ENCODE results near the gene FAM50A.
A peak's percentile ranks its signal among the peaks of the same experiment; 100 is the strongest.
"Not testable (repeated sequence)": the region's sequence is repeated elsewhere in the genome, so short reads cannot be mapped to it uniquely, and the experiment has no call there.

Gene FAM50A

DNA sequence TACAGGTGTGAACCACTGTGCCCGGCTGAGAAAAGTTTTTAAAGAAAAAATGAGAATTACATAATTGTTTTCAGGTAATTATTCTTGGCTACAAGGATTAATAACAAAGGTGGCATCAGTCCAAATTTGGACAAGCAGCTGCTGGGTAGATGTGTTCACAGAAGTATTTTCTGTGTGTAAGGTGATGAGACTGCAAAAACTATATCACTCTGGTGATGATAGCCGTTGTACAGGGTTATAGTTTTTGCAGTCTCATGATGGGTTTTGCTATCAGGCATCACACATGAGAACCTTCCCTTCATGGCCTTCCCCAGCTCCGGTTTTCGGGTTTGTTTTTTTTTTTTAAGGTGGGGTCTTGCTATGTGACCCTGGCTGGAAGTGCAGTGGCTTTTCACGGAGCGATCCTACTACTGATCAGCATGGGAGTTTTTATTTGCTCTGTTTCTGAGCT, 51.6 kb downstream of the FAM50A start:
- TF ChIP-seq, protein P1, sequence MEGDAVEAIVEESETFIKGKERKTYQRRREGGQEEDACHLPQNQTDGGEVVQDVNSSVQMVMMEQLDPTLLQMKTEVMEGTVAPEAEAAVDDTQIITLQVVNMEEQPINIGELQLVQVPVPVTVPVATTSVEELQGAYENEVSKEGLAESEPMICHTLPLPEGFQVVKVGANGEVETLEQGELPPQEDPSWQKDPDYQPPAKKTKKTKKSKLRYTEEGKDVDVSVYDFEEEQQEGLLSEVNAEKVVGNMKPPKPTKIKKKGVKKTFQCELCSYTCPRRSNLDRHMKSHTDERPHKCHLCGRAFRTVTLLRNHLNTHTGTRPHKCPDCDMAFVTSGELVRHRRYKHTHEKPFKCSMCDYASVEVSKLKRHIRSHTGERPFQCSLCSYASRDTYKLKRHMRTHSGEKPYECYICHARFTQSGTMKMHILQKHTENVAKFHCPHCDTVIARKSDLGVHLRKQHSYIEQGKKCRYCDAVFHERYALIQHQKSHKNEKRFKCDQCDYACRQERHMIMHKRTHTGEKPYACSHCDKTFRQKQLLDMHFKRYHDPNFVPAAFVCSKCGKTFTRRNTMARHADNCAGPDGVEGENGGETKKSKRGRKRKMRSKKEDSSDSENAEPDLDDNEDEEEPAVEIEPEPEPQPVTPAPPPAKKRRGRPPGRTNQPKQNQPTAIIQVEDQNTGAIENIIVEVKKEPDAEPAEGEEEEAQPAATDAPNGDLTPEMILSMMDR (IDR thresholded peaks at IDR 0.05), result no peak
- peaks cover 16 to 19% of the 10 kb centered on the region in 2 experiments for H3K4me1 ChIP-seq (ENCODE audit: control insufficient read depth in 1 of 2, insufficient read depth in 1 of 2, low read depth in 1 of 2, low read length in 1 of 2)
- no peaks in the 10 kb centered on the region for H3K36me3 ChIP-seq
- H3K27ac ChIP-seq, result no peak overlapping the region
- no peak overlapping the region for H3K4me3 ChIP-seq (ENCODE audit: low read depth in 1 of 2, low read length in 1 of 2)
- H3K27me3 ChIP-seq, result no peaks in the 10 kb centered on the region
- H3K9me3 ChIP-seq, result no peaks in the 10 kb centered on the region

DNA sequence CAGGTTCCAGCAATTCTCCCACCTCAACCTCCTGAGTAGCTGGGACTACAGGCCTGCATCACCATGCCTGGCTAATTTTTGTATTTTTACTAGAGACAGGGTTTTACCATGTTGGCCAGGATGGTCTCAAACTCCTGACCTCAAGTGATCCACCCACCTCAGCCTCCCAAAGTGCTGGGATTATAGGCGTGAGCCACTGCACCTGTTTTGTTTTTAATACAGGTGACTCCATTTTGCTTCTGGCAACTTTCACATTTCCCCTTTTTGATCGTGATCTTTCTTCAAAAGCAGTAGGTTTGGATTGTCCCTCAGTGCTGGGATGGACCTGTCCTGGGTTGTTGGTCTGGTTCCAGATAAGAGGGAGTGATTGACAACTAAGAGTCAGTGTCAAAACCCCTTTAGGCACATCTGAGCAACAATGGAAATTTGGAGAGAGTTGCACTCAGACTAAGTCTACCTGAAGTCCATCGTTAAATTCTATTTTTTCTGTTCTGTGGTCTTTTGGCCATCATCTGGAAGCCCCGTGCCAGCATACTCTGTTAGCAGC, 52.7 kb downstream of the FAM50A start:
- Histone ChIP-seq H3K4me1 (ENCODE audit: control insufficient read depth in 1 of 2, insufficient read depth in 1 of 2, low read depth in 1 of 2, low read length in 1 of 2) (peaks cover 10 to 14% of the 10 kb centered on the region in 2 experiments), H3K27ac (peak overlapping the region; percentile 52)
- H3K4me3 ChIP-seq (ENCODE audit: low read depth in 1 of 2, low read length in 1 of 2), result not testable (repeated sequence)

More for the DNA sequence above, 52.7 kb downstream of the FAM50A start:
- not testable (repeated sequence) for H3K27me3 ChIP-seq, H3K9me3 ChIP-seq, H3K36me3 ChIP-seq
